ENCODE data around the gene SEMA6B. TPM values are rescaled to one million over a fixed set of nuclear protein-coding genes. Genes with fewer than 3 reads are reported as not detected.

SEMA6B gene
- polyA plus RNA-seq, 1 donor from 2014 or later, result 21.6 TPM

DNA sequence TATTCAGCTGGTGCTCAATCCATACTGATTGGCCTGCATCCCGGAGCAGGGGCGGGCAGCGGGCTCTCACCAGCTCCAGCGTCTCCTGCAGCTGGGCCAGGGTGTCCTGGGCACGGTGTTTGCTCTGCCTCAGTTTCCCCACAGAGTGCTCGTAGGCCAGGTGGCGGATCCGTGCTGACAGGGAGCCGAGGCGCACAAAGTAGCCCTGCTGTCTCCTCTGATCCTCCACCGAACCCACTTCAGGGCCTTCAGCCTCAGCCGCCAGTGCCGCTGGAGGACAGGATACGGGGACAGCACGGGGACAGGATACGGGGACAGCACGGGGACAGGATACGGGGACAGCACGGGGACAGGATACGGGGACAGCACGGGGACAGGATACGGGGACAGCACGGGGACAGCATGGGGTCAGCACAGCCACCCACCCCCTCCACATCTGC is 33.9 kb downstream of the SEMA6B start:
- H3K4me3 ChIP-seq (ENCODE audit: low read length), result no peak overlapping the region
- H3K27me3 ChIP-seq (ENCODE audit: insufficient read depth, low read depth, low read length), result no peaks in the 10 kb centered on the region
- no peaks in the 10 kb centered on the region for H4K20me1 ChIP-seq (ENCODE audit: insufficient read depth)
- H3K79me2 ChIP-seq (replicated peaks; ENCODE audit: insufficient read depth, low read length), result no peaks in the 10 kb centered on the region
- no peaks in the 10 kb centered on the region for H3K36me3 ChIP-seq (ENCODE audit: insufficient read depth, low read length)
- H3K9me3 ChIP-seq (ENCODE audit: low read length), result no peaks in the 10 kb centered on the region
- no peak overlapping the region for H3K27ac ChIP-seq (ENCODE audit: low read length)
- H3F3A ChIP-seq (ENCODE audit: insufficient read depth, low read length, poor library complexity, severe bottlenecking), result no peaks in the 10 kb centered on the region
- no peaks in the 10 kb centered on the region for H3K9me2 ChIP-seq (ENCODE audit: insufficient read depth, low read length)
- no peak overlapping the region for H3K4me2 ChIP-seq (ENCODE audit: low read length)
- H2AFZ ChIP-seq (ENCODE audit: low read depth, low read length), result no peak overlapping the region
- no peak overlapping the region for H3K9ac ChIP-seq (ENCODE audit: low read length)
- TF ChIP-seq, protein P1, sequence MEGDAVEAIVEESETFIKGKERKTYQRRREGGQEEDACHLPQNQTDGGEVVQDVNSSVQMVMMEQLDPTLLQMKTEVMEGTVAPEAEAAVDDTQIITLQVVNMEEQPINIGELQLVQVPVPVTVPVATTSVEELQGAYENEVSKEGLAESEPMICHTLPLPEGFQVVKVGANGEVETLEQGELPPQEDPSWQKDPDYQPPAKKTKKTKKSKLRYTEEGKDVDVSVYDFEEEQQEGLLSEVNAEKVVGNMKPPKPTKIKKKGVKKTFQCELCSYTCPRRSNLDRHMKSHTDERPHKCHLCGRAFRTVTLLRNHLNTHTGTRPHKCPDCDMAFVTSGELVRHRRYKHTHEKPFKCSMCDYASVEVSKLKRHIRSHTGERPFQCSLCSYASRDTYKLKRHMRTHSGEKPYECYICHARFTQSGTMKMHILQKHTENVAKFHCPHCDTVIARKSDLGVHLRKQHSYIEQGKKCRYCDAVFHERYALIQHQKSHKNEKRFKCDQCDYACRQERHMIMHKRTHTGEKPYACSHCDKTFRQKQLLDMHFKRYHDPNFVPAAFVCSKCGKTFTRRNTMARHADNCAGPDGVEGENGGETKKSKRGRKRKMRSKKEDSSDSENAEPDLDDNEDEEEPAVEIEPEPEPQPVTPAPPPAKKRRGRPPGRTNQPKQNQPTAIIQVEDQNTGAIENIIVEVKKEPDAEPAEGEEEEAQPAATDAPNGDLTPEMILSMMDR (IDR thresholded peaks at IDR 0.05; ENCODE audit: poor library complexity, severe bottlenecking), result no peak
- TF ChIP-seq POLR2AphosphoS5 (IDR thresholded peaks at IDR 0.05) (no peak), RAD21 (conservative IDR thresholded peaks at IDR 0.05) (no peak)

- H3K4me3 ChIP-seq (ENCODE audit: low read length), result no peak overlapping the region
- H3K9ac ChIP-seq (ENCODE audit: low read length), result no peak overlapping the region
These were observed 34.5 kb downstream of the SEMA6B start for GRCh38 chr19:4524808-4525562.

DNA sequence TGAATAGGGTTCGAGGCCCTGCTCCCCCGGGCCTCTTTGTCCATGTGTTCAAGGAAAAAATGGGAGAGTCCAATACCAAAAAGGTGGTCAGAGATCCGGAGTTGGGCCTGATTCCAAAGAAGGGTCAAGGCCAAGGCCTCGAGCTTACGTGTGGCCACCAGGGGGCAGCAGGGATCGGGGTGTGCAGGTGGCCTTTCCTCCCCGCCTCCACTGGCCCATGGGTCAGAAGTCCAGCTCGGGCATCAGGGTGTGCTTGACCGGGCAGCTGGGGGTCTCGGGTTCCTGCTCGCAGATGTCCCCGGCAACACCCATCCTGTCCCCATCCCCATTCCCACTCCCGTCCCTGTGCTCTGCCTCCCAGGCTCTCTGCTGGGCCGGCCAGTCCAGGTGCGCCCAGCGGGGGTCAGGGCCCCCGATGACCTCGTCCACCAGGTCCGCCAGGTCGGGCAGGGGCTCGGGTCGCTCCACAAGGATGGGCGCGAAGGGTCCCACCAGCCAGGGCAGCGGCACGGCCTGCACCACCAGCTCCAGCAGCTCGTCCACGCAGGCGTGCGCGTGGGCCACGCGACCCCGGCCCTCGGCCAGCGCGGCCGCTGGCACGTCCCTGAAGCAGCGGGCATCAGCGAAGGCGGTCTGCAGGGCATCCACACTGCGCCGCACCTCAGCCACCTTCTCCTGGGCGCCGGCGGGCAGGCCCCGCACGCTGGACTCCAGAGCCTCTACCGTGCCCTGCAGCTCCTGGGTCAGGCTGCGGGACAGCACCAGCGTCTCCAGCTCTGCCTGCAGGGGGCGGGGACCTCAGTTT is 36.0 kb downstream of the SEMA6B start:
- Histone ChIP-seq H2AFZ (ENCODE audit: low read depth, low read length) (no peak overlapping the region), H3K4me3 (ENCODE audit: low read length) (no peak overlapping the region), H4K20me1 (ENCODE audit: insufficient read depth) (no peaks in the 10 kb centered on the region), H3K9me3 (ENCODE audit: low read length) (no peaks in the 10 kb centered on the region), H3K79me2 (replicated peaks; ENCODE audit: insufficient read depth, low read length) (no peaks in the 10 kb centered on the region), H3K9ac (ENCODE audit: low read length) (no peak overlapping the region), H3F3A (ENCODE audit: insufficient read depth, low read length, poor library complexity, severe bottlenecking) (no peaks in the 10 kb centered on the region), H3K9me2 (ENCODE audit: insufficient read depth, low read length) (no peaks in the 10 kb centered on the region), H3K27ac (ENCODE audit: low read length) (no peak overlapping the region), H3K27me3 (ENCODE audit: insufficient read depth, low read depth, low read length) (no peaks in the 10 kb centered on the region), H3K4me2 (ENCODE audit: low read length) (no peak overlapping the region), H3K36me3 (ENCODE audit: insufficient read depth, low read length) (no peaks in the 10 kb centered on the region)
- TF ChIP-seq TAF1 (IDR thresholded peaks at IDR 0.05; ENCODE audit: low read depth), result no peak
- TF ChIP-seq, protein P1 (IDR thresholded peaks at IDR 0.05; ENCODE audit: poor library complexity, severe bottlenecking), result peak; percentile 33

More at GRCh38 chr19:4524808-4525562, 34.5 kb downstream of the SEMA6B start:
- Histone ChIP-seq H2AFZ (ENCODE audit: low read depth, low read length) (no peak overlapping the region), H3F3A (ENCODE audit: insufficient read depth, low read length, poor library complexity, severe bottlenecking) (no peaks in the 10 kb centered on the region), H3K9me2 (ENCODE audit: insufficient read depth, low read length) (no peaks in the 10 kb centered on the region), H3K27me3 (ENCODE audit: insufficient read depth, low read depth, low read length) (no peaks in the 10 kb centered on the region), H4K20me1 (ENCODE audit: insufficient read depth) (no peaks in the 10 kb centered on the region), H3K4me2 (ENCODE audit: low read length) (no peak overlapping the region), H3K9me3 (ENCODE audit: low read length) (no peaks in the 10 kb centered on the region), H3K79me2 (replicated peaks; ENCODE audit: insufficient read depth, low read length) (no peaks in the 10 kb centered on the region), H3K36me3 (ENCODE audit: insufficient read depth, low read length) (no peaks in the 10 kb centered on the region), H3K27ac (ENCODE audit: low read length) (no peak overlapping the region)
- TF ChIP-seq RAD21 (conservative IDR thresholded peaks at IDR 0.05), result no peak
- no peak for TF ChIP-seq EZH2 (IDR thresholded peaks at IDR 0.05; ENCODE audit: borderline replicate concordance, insufficient read depth, low read length, poor library complexity, severe bottlenecking)
- no peak for TF ChIP-seq SMC3 (conservative IDR thresholded peaks at IDR 0.05; ENCODE audit: poor library complexity)
- no peak for TF ChIP-seq EP300 (conservative IDR thresholded peaks at IDR 0.05; ENCODE audit: poor library complexity, severe bottlenecking)

Data from neural cell (in vitro differentiated cells).